ENCODE data around the gene OSBPL5.

Gene OSBPL5

GRCh38 chr11:3056296-3057068 is 108.6 kb downstream of the OSBPL5 start:
- no peaks in the 10 kb centered on the region for H3K27me3 Mint-ChIP-seq
- H3K4me3 Mint-ChIP-seq, result peak overlapping the region; percentile 84
- peaks cover 54% of the 10 kb centered on the region for H3K4me1 Mint-ChIP-seq (ENCODE audit: low read depth)
- H3K27ac Mint-ChIP-seq, result peak overlapping the region; percentile 91
- intact Hi-C loops (cut with micrococcal nuclease), result loop anchor here (2.0 to 10.0 kb wide), 2 partner anchors 20 to 122 kb away; no protein-coding TSS in a partner anchor
- H3K36me3 Mint-ChIP-seq (ENCODE audit: low read depth), result peaks cover 42% of the 10 kb centered on the region
- no peaks in the 10 kb centered on the region for H3K9me3 Mint-ChIP-seq

- H3K4me1 Mint-ChIP-seq (ENCODE audit: low read depth), result peaks cover 60% of the 10 kb centered on the region
- no peaks in the 10 kb centered on the region for H3K9me3 Mint-ChIP-seq
- intact Hi-C loops (cut with micrococcal nuclease), result loop anchor here (2.0 to 10.0 kb wide), 2 partner anchors 19 to 121 kb away; no protein-coding TSS in a partner anchor
- peaks cover 48% of the 10 kb centered on the region for H3K36me3 Mint-ChIP-seq (ENCODE audit: low read depth)
- no peaks in the 10 kb centered on the region for H3K27me3 Mint-ChIP-seq
- peak overlapping the region; percentile 84 for H3K4me3 Mint-ChIP-seq
- H3K27ac Mint-ChIP-seq, result peak overlapping the region; percentile 91
These were observed 109.2 kb downstream of the OSBPL5 start for GRCh38 chr11:3055891-3056290.

- Mint-ChIP-seq H3K4me3 (no peak overlapping the region), H3K36me3 (ENCODE audit: low read depth) (peaks cover 66% of the 10 kb centered on the region), H3K27ac (no peak overlapping the region), H3K9me3 (no peaks in the 10 kb centered on the region), H3K4me1 (ENCODE audit: low read depth) (peaks cover 77% of the 10 kb centered on the region), H3K27me3 (no peaks in the 10 kb centered on the region)
- intact Hi-C loops (cut with micrococcal nuclease), result loop anchor here (10.0 kb wide), 1 partner anchor 118 kb away; no protein-coding TSS in a partner anchor
These were observed 112.5 kb downstream of the OSBPL5 start for GRCh38 chr11:3052567-3052966.

- H3K27ac Mint-ChIP-seq, result peak overlapping the region; percentile 94
These were observed 113.0 kb downstream of the OSBPL5 start for GRCh38 chr11:3052109-3052479.

GRCh38 chr11:3051196-3052108 is 113.7 kb downstream of the OSBPL5 start:
- Mint-ChIP-seq H3K36me3 (ENCODE audit: low read depth) (peaks cover 68% of the 10 kb centered on the region), H3K4me3 (peak overlapping the region; percentile 30), H3K27ac (peak overlapping the region; percentile 94), H3K4me1 (ENCODE audit: low read depth) (peaks cover 72% of the 10 kb centered on the region), H3K9me3 (no peaks in the 10 kb centered on the region), H3K27me3 (no peaks in the 10 kb centered on the region)
- intact Hi-C loops (cut with micrococcal nuclease), result loop anchor here (10.0 kb wide), 1 partner anchor 117 kb away; no protein-coding TSS in a partner anchor

More at GRCh38 chr11:3052109-3052479, 113.0 kb downstream of the OSBPL5 start:
- H3K9me3 Mint-ChIP-seq, result no peaks in the 10 kb centered on the region
- H3K4me3 Mint-ChIP-seq, result no peak overlapping the region
- H3K27me3 Mint-ChIP-seq, result no peaks in the 10 kb centered on the region
- intact Hi-C loops (cut with micrococcal nuclease), result loop anchor here (10.0 kb wide), 1 partner anchor 117 kb away; no protein-coding TSS in a partner anchor
- H3K36me3 Mint-ChIP-seq (ENCODE audit: low read depth), result peaks cover 68% of the 10 kb centered on the region
- peaks cover 74% of the 10 kb centered on the region for H3K4me1 Mint-ChIP-seq (ENCODE audit: low read depth)

- H3K27me3 Mint-ChIP-seq, result no peaks in the 10 kb centered on the region
- H3K4me1 Mint-ChIP-seq (ENCODE audit: low read depth), result peaks cover 64% of the 10 kb centered on the region
- peak overlapping the region; percentile 94 for H3K27ac Mint-ChIP-seq
- H3K9me3 Mint-ChIP-seq, result no peaks in the 10 kb centered on the region
- H3K36me3 Mint-ChIP-seq (ENCODE audit: low read depth), result peaks cover 75% of the 10 kb centered on the region
- intact Hi-C loops (cut with micrococcal nuclease), result loop anchor here (10.0 kb wide), 1 partner anchor 116 kb away; no protein-coding TSS in a partner anchor
- H3K4me3 Mint-ChIP-seq, result no peak overlapping the region
These were observed 114.5 kb downstream of the OSBPL5 start for GRCh38 chr11:3050386-3051195.

- Mint-ChIP-seq H3K27me3 (no peaks in the 10 kb centered on the region), H3K36me3 (ENCODE audit: low read depth) (peaks cover 80% of the 10 kb centered on the region), H3K4me3 (peak overlapping the region; percentile 60), H3K9me3 (no peaks in the 10 kb centered on the region), H3K27ac (peak overlapping the region; percentile 94), H3K4me1 (ENCODE audit: low read depth) (peaks cover 54% of the 10 kb centered on the region)
- intact Hi-C loops (cut with micrococcal nuclease), result loop anchor here (10.0 kb wide), 1 partner anchor 115 kb away; no protein-coding TSS in a partner anchor
These were observed 115.5 kb downstream of the OSBPL5 start for GRCh38 chr11:3049430-3050243.

- no peaks in the 10 kb centered on the region for H3K9me3 Mint-ChIP-seq
- H3K36me3 Mint-ChIP-seq (ENCODE audit: low read depth), result peaks cover 80% of the 10 kb centered on the region
- H3K27me3 Mint-ChIP-seq, result no peaks in the 10 kb centered on the region
- intact Hi-C loops (cut with micrococcal nuclease), result no loop called here
- H3K4me1 Mint-ChIP-seq (ENCODE audit: low read depth), result peaks cover 46% of the 10 kb centered on the region
- peak overlapping the region; percentile 94 for H3K27ac Mint-ChIP-seq
- H3K4me3 Mint-ChIP-seq, result no peak overlapping the region
These were observed 117.5 kb downstream of the OSBPL5 start for GRCh38 chr11:3047637-3048036.

- H3K27ac Mint-ChIP-seq, result no peak overlapping the region
- no peaks in the 10 kb centered on the region for H3K27me3 Mint-ChIP-seq
- intact Hi-C loops (cut with micrococcal nuclease), result no loop called here
- peaks cover 85% of the 10 kb centered on the region for H3K36me3 Mint-ChIP-seq (ENCODE audit: low read depth)
- H3K9me3 Mint-ChIP-seq, result no peaks in the 10 kb centered on the region
- H3K4me3 Mint-ChIP-seq, result no peak overlapping the region
- peaks cover 36% of the 10 kb centered on the region for H3K4me1 Mint-ChIP-seq (ENCODE audit: low read depth)
These were observed 118.5 kb downstream of the OSBPL5 start for GRCh38 chr11:3046641-3047040.

- H3K4me3 Mint-ChIP-seq, result no peak overlapping the region
- no peaks in the 10 kb centered on the region for H3K9me3 Mint-ChIP-seq
- intact Hi-C loops (cut with micrococcal nuclease), result no loop called here
- peaks cover 32% of the 10 kb centered on the region for H3K4me1 Mint-ChIP-seq (ENCODE audit: low read depth)
- peaks cover 85% of the 10 kb centered on the region for H3K36me3 Mint-ChIP-seq (ENCODE audit: low read depth)
- H3K27me3 Mint-ChIP-seq, result no peaks in the 10 kb centered on the region
- no peak overlapping the region for H3K27ac Mint-ChIP-seq
These were observed 118.9 kb downstream of the OSBPL5 start for GRCh38 chr11:3046190-3046589.

- intact Hi-C loops (cut with micrococcal nuclease), result no loop called here
- Mint-ChIP-seq H3K27ac (no peak overlapping the region), H3K4me3 (no peak overlapping the region), H3K4me1 (ENCODE audit: low read depth) (peaks cover 19% of the 10 kb centered on the region), H3K36me3 (ENCODE audit: low read depth) (peaks cover 91% of the 10 kb centered on the region), H3K27me3 (no peaks in the 10 kb centered on the region), H3K9me3 (no peaks in the 10 kb centered on the region)
These were observed 120.2 kb downstream of the OSBPL5 start for GRCh38 chr11:3044915-3045314.

GRCh38 chr11:3044004-3044403 is 121.1 kb downstream of the OSBPL5 start:
- peaks cover 91% of the 10 kb centered on the region for H3K36me3 Mint-ChIP-seq (ENCODE audit: low read depth)
- no peak overlapping the region for H3K27ac Mint-ChIP-seq

More at GRCh38 chr11:3044004-3044403, 121.1 kb downstream of the OSBPL5 start:
- no peaks in the 10 kb centered on the region for H3K27me3 Mint-ChIP-seq
- intact Hi-C loops (cut with micrococcal nuclease), result no loop called here
- peaks cover 14% of the 10 kb centered on the region for H3K4me1 Mint-ChIP-seq (ENCODE audit: low read depth)
- no peak overlapping the region for H3K4me3 Mint-ChIP-seq
- no peaks in the 10 kb centered on the region for H3K9me3 Mint-ChIP-seq
